Activated naive CD4-positive, alpha-beta T cell treated with anti-CD3 and anti-CD28 coated beads for 36 hours (primary cell): Measurements from ENCODE around the gene NAV1. TPM values are rescaled to one million over a fixed set of nuclear protein-coding genes. Genes with fewer than 3 reads are reported as not detected.
"Not testable (repeated sequence)": the region's sequence is repeated elsewhere in the genome, so short reads cannot be mapped to it uniquely, and the experiment has no call there.

Experiments
- CTCF ChIA-PET: fragments of 350-600 bp; sonication (Branson Sonifier 250); formaldehyde crosslinking; loops from one replicate; lab custom pipeline; 2021; ENCODE audit warnings: antibody characterized with exemption; lab: Charles Lee
- DNase-seq: peaks from one replicate; pipeline ENCODE4 v3.0.0-alpha.2; 2020
- H3K27ac Mint-ChIP-seq: one replicate; pipeline ENCODE4 v1.8.0; 2021; ENCODE audit warnings: mild to moderate bottlenecking, mixed read lengths
- H3K27me3 Mint-ChIP-seq: one replicate; pipeline ENCODE4 v1.8.0; 2021; ENCODE audit warnings: low read depth, mixed read lengths
- H3K36me3 Mint-ChIP-seq: one replicate; pipeline ENCODE4 v1.8.0; 2021; ENCODE audit warnings: low read depth, mixed read lengths
- H3K4me1 Mint-ChIP-seq: one replicate; pipeline ENCODE4 v1.8.0; 2021; ENCODE audit warnings: low read depth, mixed read lengths
- H3K4me3 Mint-ChIP-seq: one replicate; pipeline ENCODE4 v1.8.0; 2021; ENCODE audit warnings: mild to moderate bottlenecking, moderate library complexity, mixed read lengths
- H3K9me3 Mint-ChIP-seq: one replicate; pipeline ENCODE4 v1.8.0; 2021; ENCODE audit warnings: mixed read lengths
- intact Hi-C: fragments of 100-400 bp; cut with micrococcal nuclease; formaldehyde crosslinking; loops from one replicate; pipeline ENCODE4 v1.15.1; 2023
- total RNA-seq, 2 experiments: library from RNA; stranded (reverse); gene quantifications; one replicate each; pipeline ENCODE4 v1.2.3, GENCODE V29; 2021

Gene NAV1
- total RNA-seq, 2 experiments from 2014 or later: 0.62 to 1.2 TPM

GRCh38 chr1:201573923-201574322, 35.0 kb downstream of the NAV1 start:
- intact Hi-C loops: no loop called here
- CTCF ChIA-PET: interaction anchor here (0.7 to 1.5 kb wide), 3 partner anchors 13 to 234 kb away, joined by 3 read pairs; no protein-coding TSS in a partner anchor
- DNase-seq: no peak
- peaks cover 4% of the 10 kb centered on the region for H3K36me3 Mint-ChIP-seq
- H3K27ac Mint-ChIP-seq: no peak overlapping the region
- H3K4me3 Mint-ChIP-seq: no peak overlapping the region
- peaks cover 9% of the 10 kb centered on the region for H3K4me1 Mint-ChIP-seq
- peaks cover 7% of the 10 kb centered on the region for H3K9me3 Mint-ChIP-seq
- no peaks in the 10 kb centered on the region for H3K27me3 Mint-ChIP-seq

GRCh38 chr1:201575912-201576311, 37.0 kb downstream of the NAV1 start:
- CTCF ChIA-PET: no interaction called here
- H3K4me1 Mint-ChIP-seq: peaks cover 9% of the 10 kb centered on the region
- H3K27me3 Mint-ChIP-seq: no peaks in the 10 kb centered on the region
- no peak for DNase-seq
- H3K36me3 Mint-ChIP-seq: peaks cover 4% of the 10 kb centered on the region
- peaks cover 7% of the 10 kb centered on the region for H3K9me3 Mint-ChIP-seq
- no peak overlapping the region for H3K4me3 Mint-ChIP-seq
- no peak overlapping the region for H3K27ac Mint-ChIP-seq
- intact Hi-C loops: no loop called here

GRCh38 chr1:201576914-201577313, 38.0 kb downstream of the NAV1 start:
- intact Hi-C loops: no loop called here
- Mint-ChIP-seq H3K27ac (no peak overlapping the region), H3K4me3 (no peak overlapping the region), H3K4me1 (peaks cover 9% of the 10 kb centered on the region), H3K9me3 (peaks cover 7% of the 10 kb centered on the region), H3K36me3 (peaks cover 4% of the 10 kb centered on the region), H3K27me3 (no peaks in the 10 kb centered on the region)
- DNase-seq: no peak
- CTCF ChIA-PET: interaction anchor here (1.4 kb wide), 1 partner anchor 17 kb away, joined by 3 read pairs; no protein-coding TSS in a partner anchor

DNA sequence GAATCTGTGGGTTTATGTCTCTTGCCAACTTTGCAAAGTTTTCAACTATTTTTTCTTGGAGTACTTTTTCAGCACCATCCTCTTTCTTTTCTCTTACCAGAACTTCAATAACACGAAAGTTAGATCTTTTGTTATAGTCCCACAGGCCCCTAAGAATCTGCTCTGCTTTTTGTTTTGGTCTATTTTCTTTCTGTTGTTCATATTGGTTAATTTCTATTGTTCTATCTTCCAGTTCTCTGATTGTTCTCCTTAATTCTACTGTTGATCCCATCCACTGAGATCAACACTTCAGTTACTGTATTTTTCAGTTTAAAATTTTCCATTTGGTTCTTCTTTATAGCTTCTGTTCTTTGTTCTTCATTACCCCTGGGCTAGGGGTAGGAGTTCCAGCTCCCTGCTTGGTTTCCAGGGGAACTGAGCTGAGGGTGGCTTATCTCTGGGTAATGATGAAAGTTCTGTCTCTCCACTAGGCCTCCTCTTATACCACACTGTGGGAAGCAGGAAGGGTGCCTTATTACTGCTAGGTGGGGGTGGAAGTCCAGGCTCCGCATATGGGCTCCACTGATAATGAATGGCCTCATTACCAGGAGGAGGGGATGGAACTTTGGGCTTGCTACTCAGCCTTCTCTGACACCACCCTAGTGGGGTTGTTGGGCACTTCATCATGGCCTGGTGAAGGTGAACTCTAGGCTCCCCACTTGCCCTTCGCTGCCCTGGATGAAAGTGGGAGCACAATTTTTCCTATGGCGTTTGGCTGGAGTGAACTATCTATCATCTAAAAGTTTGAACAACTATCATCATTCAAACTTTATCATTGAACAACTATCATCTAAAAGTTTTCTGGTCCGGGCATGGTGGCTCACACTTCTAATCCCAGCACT, 39.3 kb downstream of the NAV1 start:
- peaks cover 4% of the 10 kb centered on the region for H3K36me3 Mint-ChIP-seq
- CTCF ChIA-PET: interaction anchor here (0.6 to 1.4 kb wide), 2 partner anchors 19 to 391 kb away, joined by 3 read pairs; no protein-coding TSS in a partner anchor
- no peak overlapping the region for H3K27ac Mint-ChIP-seq
- DNase-seq: no peak
- H3K4me3 Mint-ChIP-seq: no peak overlapping the region
- intact Hi-C loops: no loop called here
- H3K9me3 Mint-ChIP-seq: peaks cover 7% of the 10 kb centered on the region
- H3K4me1 Mint-ChIP-seq: peaks cover 3% of the 10 kb centered on the region
- H3K27me3 Mint-ChIP-seq: no peaks in the 10 kb centered on the region

DNA sequence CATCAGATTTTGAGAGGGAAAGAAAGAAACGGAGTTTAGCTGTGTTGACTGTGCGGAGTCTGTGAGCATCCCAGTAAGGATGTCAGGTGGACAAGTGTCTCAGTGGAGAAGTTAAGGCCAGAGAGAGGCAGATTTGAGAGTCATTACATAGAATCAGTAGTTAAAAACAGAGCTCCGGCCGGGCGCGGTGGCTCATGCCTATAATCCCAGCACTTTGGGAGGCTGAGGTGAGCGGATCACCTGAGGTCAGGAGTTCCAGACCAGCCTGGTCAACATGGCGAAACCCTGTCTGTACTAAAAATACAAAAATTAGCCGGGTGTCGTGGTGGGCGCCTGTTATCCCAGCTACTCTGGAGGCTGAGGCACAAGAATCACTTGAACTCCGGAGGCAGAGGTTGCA, 42.4 kb downstream of the NAV1 start:
- intact Hi-C loops, H3K27ac Mint-ChIP-seq, H3K36me3 Mint-ChIP-seq, H3K9me3 Mint-ChIP-seq, DNase-seq, H3K4me1 Mint-ChIP-seq, H3K27me3 Mint-ChIP-seq, H3K4me3 Mint-ChIP-seq: not testable (repeated sequence)
- CTCF ChIA-PET: interaction anchor here (1.0 kb wide), 1 partner anchor 212 kb away, joined by 5 read pairs; no protein-coding TSS in a partner anchor

GRCh38 chr1:201582705-201583442, 43.9 kb downstream of the NAV1 start:
- peaks cover 2% of the 10 kb centered on the region for H3K36me3 Mint-ChIP-seq
- no peak overlapping the region for H3K27ac Mint-ChIP-seq
- CTCF ChIA-PET: interaction anchor here (0.5 to 0.7 kb wide), 3 partner anchors 51 to 160 kb away, joined by 3 to 4 read pairs (median 3); no protein-coding TSS in a partner anchor
- no peak for DNase-seq
- no peaks in the 10 kb centered on the region for H3K4me1 Mint-ChIP-seq
- H3K27me3 Mint-ChIP-seq: no peaks in the 10 kb centered on the region
- peaks cover 3% of the 10 kb centered on the region for H3K9me3 Mint-ChIP-seq
- intact Hi-C loops: no loop called here
- H3K4me3 Mint-ChIP-seq: no peak overlapping the region

GRCh38 chr1:201583663-201584062, 44.7 kb downstream of the NAV1 start:
- Mint-ChIP-seq H3K36me3 (no peaks in the 10 kb centered on the region), H3K27ac (no peak overlapping the region), H3K4me3 (no peak overlapping the region), H3K9me3 (no peaks in the 10 kb centered on the region), H3K4me1 (no peaks in the 10 kb centered on the region), H3K27me3 (no peaks in the 10 kb centered on the region)
- CTCF ChIA-PET: interaction anchor here (0.5 to 0.7 kb wide), 2 partner anchors 52 to 160 kb away, joined by 3 read pairs; no protein-coding TSS in a partner anchor
- no peak for DNase-seq
- intact Hi-C loops: no loop called here

DNA sequence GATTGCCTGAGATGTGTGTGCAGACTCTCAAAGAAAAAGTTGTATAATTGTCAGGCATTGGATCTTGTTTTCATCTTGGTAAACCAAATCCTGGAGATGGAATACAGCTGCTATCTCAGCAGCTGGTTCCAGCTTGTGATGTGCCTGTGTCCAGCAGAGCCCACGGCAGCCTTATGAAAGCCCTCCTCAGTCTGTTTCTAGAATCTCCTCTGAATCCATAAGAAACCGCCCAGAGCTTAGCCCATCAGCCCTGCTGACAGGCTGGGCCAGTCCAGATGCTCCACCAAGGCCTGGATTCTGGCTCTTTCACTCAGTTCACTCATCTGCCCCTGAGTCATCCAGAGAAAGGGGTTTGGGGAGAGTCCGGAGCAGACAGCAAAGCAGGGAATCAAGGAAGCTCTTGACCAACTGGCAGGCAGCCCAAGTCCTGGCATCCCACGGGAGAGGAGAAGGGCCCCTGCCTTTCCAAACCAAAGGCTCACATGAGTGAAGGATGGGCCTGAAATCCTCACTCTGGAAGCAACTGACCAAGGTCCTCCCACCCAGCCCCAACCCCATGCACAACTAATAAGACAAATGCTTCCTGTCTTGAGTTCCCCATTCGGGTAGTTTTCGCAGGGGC, 45.7 kb downstream of the NAV1 start:
- H3K36me3 Mint-ChIP-seq: no peaks in the 10 kb centered on the region
- no peaks in the 10 kb centered on the region for H3K9me3 Mint-ChIP-seq
- CTCF ChIA-PET: no interaction called here
- no peak overlapping the region for H3K4me3 Mint-ChIP-seq
- no peak overlapping the region for H3K27ac Mint-ChIP-seq
- intact Hi-C loops: no loop called here
- H3K27me3 Mint-ChIP-seq: no peaks in the 10 kb centered on the region
- H3K4me1 Mint-ChIP-seq: no peaks in the 10 kb centered on the region
- DNase-seq: no peak

DNA sequence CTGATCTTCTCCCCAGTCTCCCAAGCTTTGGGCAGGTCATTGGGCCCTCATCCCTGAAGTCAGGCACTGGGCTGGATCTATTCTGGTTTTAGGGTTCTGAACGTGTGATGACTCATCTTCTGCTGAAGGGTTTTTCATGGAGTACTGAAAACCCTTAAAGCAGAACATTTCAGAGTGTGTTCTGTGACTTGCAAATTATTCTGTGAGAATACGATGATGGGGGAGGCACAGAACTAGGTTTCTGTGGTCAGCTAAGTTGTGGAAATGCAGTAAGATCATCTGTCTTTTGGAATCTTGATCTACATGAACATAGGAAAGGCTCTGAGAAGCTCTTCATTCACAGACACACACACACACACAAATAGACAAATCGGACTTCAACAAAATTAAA, 46.2 kb downstream of the NAV1 start:
- H3K9me3 Mint-ChIP-seq: no peaks in the 10 kb centered on the region
- intact Hi-C loops: no loop called here
- no peak overlapping the region for H3K4me3 Mint-ChIP-seq
- H3K4me1 Mint-ChIP-seq: no peaks in the 10 kb centered on the region
- CTCF ChIA-PET: no interaction called here
- no peaks in the 10 kb centered on the region for H3K36me3 Mint-ChIP-seq
- no peaks in the 10 kb centered on the region for H3K27me3 Mint-ChIP-seq
- H3K27ac Mint-ChIP-seq: no peak overlapping the region
- DNase-seq: no peak

DNA sequence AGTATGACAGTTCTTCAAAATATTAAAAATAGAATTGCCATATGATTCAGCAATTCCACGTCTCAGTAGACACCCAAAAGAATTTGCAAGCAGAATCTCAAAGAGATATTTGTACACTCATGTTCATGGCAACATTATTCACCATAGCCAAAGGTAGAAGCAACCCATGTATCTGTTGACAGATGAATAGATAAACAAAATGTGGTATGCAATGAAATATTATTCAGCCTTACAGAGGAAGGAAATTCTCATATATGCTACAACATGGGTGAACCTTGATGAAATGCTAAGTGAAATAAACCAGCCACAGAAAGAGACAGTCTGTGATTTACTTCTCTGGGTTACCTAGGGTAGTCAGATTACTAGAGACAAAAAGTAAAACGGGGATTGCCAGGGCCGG, 47.0 kb downstream of the NAV1 start:
- no peaks in the 10 kb centered on the region for H3K27me3 Mint-ChIP-seq
- CTCF ChIA-PET: no interaction called here
- no peak for DNase-seq
- intact Hi-C loops: no loop called here
- H3K4me3 Mint-ChIP-seq: no peak overlapping the region
- no peaks in the 10 kb centered on the region for H3K4me1 Mint-ChIP-seq
- no peak overlapping the region for H3K27ac Mint-ChIP-seq
- H3K9me3 Mint-ChIP-seq: no peaks in the 10 kb centered on the region
- no peaks in the 10 kb centered on the region for H3K36me3 Mint-ChIP-seq

- intact Hi-C loops: no loop called here
- CTCF ChIA-PET: no interaction called here
- H3K36me3 Mint-ChIP-seq: no peaks in the 10 kb centered on the region
- no peaks in the 10 kb centered on the region for H3K4me1 Mint-ChIP-seq
- no peaks in the 10 kb centered on the region for H3K9me3 Mint-ChIP-seq
- H3K4me3 Mint-ChIP-seq: no peak overlapping the region
- DNase-seq: no peak
- H3K27me3 Mint-ChIP-seq: no peaks in the 10 kb centered on the region
- H3K27ac Mint-ChIP-seq: no peak overlapping the region
These were observed 47.9 kb downstream of the NAV1 start for GRCh38 chr1:201586806-201587205.

GRCh38 chr1:201587729-201588128, 48.8 kb downstream of the NAV1 start:
- CTCF ChIA-PET: no interaction called here
- H3K4me1 Mint-ChIP-seq: no peaks in the 10 kb centered on the region
- no peaks in the 10 kb centered on the region for H3K9me3 Mint-ChIP-seq
- H3K27me3 Mint-ChIP-seq: no peaks in the 10 kb centered on the region
- no peak overlapping the region for H3K4me3 Mint-ChIP-seq
- H3K27ac Mint-ChIP-seq: no peak overlapping the region
- intact Hi-C loops: no loop called here
- H3K36me3 Mint-ChIP-seq: no peaks in the 10 kb centered on the region
- DNase-seq: no peak
